ENCODE measurements around the gene AGR2. TPM values are rescaled to one million over a fixed set of nuclear protein-coding genes. Genes with fewer than 3 reads are reported as not detected.

AGR2 gene
- total RNA-seq, 4 donors from 2014 or later: not detected

- no peak for TF ChIP-seq CTCF (IDR thresholded peaks at IDR 0.05; ENCODE audit: low read depth)
Observed at GRCh38 chr7:16833373-16833772, 28.6 kb upstream of the AGR2 start.

- no peak for TF ChIP-seq CTCF (IDR thresholded peaks at IDR 0.05; ENCODE audit: low read depth)
Observed at GRCh38 chr7:16826060-16826459, 21.3 kb upstream of the AGR2 start.

- no peak for TF ChIP-seq CTCF (IDR thresholded peaks at IDR 0.05; ENCODE audit: low read depth)
Observed at GRCh38 chr7:16822029-16822428, 17.2 kb upstream of the AGR2 start.

GRCh38 chr7:16818732-16819131, 13.9 kb upstream of the AGR2 start:
- no peak for TF ChIP-seq CTCF (IDR thresholded peaks at IDR 0.05; ENCODE audit: low read depth)

GRCh38 chr7:16817536-16817935, 12.7 kb upstream of the AGR2 start:
- TF ChIP-seq CTCF (IDR thresholded peaks at IDR 0.05; ENCODE audit: low read depth): no peak

GRCh38 chr7:16816824-16817223, 12.0 kb upstream of the AGR2 start:
- no peak for TF ChIP-seq CTCF (IDR thresholded peaks at IDR 0.05; ENCODE audit: low read depth)

- TF ChIP-seq CTCF (IDR thresholded peaks at IDR 0.05; ENCODE audit: low read depth): no peak
Observed at GRCh38 chr7:16815001-16815400, 10.2 kb upstream of the AGR2 start.

All from subcutaneous adipose tissue (tissue), 4 donors.